DOHH2 (cell line): ENCODE results near the gene DYNC1LI1.

ENCODE experiments used
- CTCF ChIP-seq: fragments of 200-600 bp; sonication (generic); IDR thresholded peaks from one replicate; pipeline ENCODE4 v1.5.1; 2014; ENCODE audit warnings: antibody characterized with exemption, mild to moderate bottlenecking, low read depth, low read length; ENCODE audit not compliant: poor library complexity, severe bottlenecking
- EZH2phosphoT487 ChIP-seq: fragments of 200-600 bp; sonication (generic); IDR thresholded peaks from 2 replicates; pipeline ENCODE4 v1.6.1; 2017; ENCODE audit warnings: borderline replicate concordance, mild to moderate bottlenecking, antibody characterized with exemption, low read length, moderate library complexity, mixed read lengths

- TF ChIP-seq CTCF: no peak
- TF ChIP-seq EZH2phosphoT487: no peak
Measured at GRCh38 chr3:32531010-32531647, 39.5 kb downstream of the DYNC1LI1 start.
